Subcutaneous adipose tissue (tissue), 4 donors: Measurements from ENCODE around the gene RIPK1. TPM values are rescaled to one million over a fixed set of nuclear protein-coding genes. Genes with fewer than 3 reads are reported as not detected.

ENCODE experiments used
- total RNA-seq, 4 donors: library from RNA; depleted of rRNA; stranded (reverse); fragments of >200 nt; gene quantifications; one replicate each; pipeline ENCODE4 v1.1.0, GENCODE V29; 2016
- TF ChIP-seq, protein P1 (sequence below): fragments of 450-650 bp; IDR thresholded peaks from one replicate; pipeline ENCODE4 v1.5.1; 2016; ENCODE audit warnings: low read depth, mild to moderate bottlenecking, control low read depth, antibody characterized with exemption, moderate library complexity

Gene RIPK1
- total RNA-seq, 4 donors from 2014 or later, result 25.2 to 33.9 (median 29.1) TPM

DNA sequence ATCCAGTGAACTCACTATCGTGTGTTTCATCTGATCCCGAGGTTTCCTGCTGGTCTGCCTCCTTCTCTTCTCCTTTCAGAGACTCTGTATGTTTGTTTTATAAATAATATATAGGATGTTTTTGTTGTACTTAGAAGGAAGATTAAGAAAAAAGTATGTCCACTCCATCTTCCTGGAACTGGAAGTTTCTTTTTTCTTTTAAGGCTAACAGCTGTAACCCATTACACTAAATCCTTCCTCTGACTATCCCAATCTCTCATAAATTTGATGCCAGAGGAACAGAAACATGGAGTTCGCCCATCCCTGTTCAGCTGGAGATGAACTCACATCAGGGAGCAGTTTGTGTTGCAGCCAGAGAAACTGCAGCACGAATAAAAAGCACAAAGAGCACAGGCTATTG, 20.7 kb downstream of the RIPK1 start:
- TF ChIP-seq, protein P1, sequence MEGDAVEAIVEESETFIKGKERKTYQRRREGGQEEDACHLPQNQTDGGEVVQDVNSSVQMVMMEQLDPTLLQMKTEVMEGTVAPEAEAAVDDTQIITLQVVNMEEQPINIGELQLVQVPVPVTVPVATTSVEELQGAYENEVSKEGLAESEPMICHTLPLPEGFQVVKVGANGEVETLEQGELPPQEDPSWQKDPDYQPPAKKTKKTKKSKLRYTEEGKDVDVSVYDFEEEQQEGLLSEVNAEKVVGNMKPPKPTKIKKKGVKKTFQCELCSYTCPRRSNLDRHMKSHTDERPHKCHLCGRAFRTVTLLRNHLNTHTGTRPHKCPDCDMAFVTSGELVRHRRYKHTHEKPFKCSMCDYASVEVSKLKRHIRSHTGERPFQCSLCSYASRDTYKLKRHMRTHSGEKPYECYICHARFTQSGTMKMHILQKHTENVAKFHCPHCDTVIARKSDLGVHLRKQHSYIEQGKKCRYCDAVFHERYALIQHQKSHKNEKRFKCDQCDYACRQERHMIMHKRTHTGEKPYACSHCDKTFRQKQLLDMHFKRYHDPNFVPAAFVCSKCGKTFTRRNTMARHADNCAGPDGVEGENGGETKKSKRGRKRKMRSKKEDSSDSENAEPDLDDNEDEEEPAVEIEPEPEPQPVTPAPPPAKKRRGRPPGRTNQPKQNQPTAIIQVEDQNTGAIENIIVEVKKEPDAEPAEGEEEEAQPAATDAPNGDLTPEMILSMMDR, result no peak

DNA sequence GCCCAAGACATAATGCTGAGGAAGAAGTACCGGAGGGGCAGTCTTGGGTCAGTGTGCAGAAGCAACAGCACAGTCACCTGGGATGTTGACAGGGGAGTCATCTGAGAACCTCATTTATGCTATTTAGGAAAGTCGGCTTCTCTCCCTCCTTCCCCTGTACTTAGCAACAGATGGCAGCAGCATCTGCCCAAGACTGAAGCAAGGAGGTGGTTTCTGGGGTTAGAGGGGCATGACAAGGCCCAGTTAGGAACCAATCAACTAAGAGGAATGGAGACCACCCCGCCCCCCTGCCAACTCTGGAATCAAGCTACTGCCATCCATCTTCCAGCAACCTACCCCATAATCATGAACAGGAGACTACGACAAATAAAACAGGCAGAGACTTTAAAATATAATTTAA, 21.7 kb downstream of the RIPK1 start:
- TF ChIP-seq, protein P1, result no peak

DNA sequence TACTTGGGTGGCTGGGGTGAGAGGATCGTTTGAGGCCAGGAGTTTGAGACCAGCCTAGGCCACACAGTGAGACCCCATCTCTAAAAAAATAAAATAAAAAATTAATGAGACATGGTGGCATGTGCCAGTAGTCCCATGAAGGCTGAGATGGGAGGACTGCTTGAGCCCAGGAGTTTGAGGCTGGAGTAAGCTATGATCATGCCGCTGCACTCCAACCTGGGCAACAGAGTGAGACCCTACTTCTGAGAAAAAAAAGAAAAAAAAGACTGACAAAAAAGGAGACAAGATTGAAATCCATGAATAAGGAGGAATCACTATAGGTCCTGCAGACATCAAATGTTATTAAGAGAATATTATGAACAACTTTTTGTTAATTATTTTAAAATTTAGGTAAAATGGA, 26.5 kb downstream of the RIPK1 start:
- TF ChIP-seq, protein P1, result no peak

DNA sequence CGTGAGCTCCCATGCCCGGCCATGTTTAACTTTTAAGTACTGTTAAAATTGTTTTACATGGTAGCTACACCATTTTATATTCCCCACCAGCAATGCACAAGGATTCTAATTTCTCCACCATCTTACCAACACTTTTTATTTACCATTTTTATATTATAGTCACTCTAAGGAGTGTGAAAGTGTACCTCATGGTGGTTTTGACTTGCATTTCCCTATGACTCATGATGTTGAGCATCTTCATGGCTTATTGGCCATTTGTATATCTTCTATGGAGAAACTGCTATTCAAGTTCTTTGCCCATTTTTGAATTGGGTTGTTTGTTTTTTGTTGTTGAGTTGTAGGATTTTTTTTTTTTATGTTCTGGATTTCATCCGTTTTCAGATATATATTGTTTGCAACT, 34.6 kb downstream of the RIPK1 start:
- TF ChIP-seq, protein P1, result no peak

DNA sequence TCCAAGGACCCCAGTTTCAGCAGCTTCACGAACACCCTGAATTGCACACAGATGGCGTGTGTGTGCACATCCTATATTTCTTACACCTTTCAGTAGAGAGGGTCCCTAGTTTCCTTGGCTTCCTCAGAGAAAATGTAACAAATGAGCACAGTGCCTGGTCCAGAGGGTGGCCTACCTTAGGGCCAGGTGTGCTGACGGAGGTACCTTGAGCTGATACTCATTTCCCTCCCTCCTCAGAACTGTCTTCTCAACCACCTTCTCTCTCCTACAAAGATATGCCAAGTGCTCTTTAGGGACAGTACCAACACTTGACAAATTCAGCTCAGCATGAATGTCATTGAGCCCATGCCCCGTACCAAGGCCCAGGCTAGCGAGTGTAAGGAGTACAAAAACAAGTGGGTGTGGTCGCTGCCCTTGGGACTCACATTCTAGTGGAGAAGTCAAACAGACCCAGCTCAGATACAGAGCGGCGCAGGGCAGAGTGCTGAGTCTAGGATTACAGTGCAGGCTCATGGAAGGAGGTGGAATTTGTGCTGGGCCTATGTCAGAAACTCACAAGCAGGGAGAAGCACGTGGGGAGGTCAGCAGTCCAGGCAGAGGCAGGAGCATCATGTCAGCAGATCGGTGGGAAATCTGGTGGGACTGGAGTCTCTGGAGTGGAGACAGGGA, 40.6 kb downstream of the RIPK1 start:
- TF ChIP-seq, protein P1, result no peak

DNA sequence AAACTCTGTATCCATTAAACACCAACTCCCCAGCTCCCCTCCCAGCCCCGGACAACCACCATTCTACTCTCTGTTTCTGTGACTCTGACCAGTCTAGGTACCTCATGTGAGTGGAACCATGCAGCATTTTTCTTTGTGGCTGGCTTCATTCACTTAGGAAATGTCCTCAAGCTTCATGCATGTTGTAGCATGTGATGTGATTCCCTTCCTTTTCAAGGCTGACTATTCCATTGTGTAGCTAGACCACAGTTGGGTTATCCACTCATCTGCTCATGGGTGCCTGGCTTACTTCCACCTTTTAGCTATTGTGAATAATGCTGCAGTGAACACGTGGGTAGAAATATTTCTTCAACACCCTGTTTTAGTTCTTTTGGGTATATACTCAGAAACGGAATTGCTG, 41.5 kb downstream of the RIPK1 start:
- TF ChIP-seq, protein P1, result no peak

DNA sequence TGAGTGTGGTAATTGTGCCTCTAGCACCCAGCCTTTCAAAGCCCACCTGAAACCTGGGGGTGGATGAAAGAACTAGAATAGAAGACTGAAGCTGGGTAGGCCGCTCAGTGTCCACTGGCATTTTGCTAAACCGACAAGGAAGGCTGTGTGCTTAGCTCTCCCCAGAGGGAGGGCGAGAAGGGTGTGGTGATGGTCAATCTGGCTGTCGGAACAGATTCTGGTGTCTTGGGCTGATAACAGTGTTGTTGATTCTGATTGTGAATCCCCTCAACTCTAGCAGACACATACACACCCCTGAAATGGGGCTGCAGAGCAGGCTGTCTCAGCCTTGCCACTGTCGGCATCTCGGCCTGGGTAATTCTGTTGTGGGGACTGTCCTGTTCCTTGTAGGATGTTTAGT, 46.1 kb downstream of the RIPK1 start:
- TF ChIP-seq, protein P1, result no peak
